OCI-LY7 (cell line): ENCODE results near the gene NOL4L.

Experiments used
- EZH2phosphoT487 ChIP-seq: fragments of 200-600 bp; sonication (generic); IDR thresholded peaks from 2 replicates; pipeline ENCODE4 v1.6.1; 2018; ENCODE audit warnings: low read depth, borderline replicate concordance, mild to moderate bottlenecking, mixed run types, antibody characterized with exemption, low read length, moderate library complexity, mixed read lengths
- TF ChIP-seq, protein P1 (sequence below): fragments of 200-600 bp; sonication (generic); conservative IDR thresholded peaks from 2 replicates; pipeline ENCODE4 v1.5.1; 2014; ENCODE audit warnings: mild to moderate bottlenecking, antibody characterized with exemption, low read length, moderate library complexity, mixed read lengths

DNA sequence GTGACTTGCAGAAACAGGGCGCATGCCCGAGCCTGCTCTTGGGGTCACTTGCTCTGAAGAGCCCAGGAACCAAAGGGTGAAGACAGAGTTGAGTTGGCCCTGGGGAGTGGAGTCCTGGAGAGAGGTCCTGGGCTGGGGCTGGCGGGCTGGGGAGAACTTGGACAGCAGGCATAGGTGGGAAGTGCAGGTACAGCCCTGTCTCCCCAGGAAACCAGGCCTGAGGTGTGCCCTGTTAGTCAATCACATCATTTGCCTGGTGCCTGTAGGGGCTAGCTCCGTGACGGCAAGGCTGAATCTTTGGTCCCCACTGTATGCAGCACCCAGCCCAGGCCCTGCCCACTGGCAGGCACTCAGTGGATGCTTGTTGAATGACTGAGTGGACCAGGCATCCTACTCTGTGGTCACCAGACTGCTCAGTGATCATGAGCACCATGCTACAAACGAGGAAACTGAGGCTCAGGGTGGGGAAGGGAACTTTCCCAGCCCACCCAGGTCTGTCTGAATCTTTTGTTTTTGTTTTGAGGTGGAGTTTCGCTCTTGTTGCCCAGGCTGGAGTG lies 15.6 kb upstream of the NOL4L start:
- TF ChIP-seq, protein P1, sequence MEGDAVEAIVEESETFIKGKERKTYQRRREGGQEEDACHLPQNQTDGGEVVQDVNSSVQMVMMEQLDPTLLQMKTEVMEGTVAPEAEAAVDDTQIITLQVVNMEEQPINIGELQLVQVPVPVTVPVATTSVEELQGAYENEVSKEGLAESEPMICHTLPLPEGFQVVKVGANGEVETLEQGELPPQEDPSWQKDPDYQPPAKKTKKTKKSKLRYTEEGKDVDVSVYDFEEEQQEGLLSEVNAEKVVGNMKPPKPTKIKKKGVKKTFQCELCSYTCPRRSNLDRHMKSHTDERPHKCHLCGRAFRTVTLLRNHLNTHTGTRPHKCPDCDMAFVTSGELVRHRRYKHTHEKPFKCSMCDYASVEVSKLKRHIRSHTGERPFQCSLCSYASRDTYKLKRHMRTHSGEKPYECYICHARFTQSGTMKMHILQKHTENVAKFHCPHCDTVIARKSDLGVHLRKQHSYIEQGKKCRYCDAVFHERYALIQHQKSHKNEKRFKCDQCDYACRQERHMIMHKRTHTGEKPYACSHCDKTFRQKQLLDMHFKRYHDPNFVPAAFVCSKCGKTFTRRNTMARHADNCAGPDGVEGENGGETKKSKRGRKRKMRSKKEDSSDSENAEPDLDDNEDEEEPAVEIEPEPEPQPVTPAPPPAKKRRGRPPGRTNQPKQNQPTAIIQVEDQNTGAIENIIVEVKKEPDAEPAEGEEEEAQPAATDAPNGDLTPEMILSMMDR: no peak
- TF ChIP-seq EZH2phosphoT487: no peak
